Peyer's patch (tissue), 4 donors: Measurements from ENCODE around the gene DIS3L2.

Experiments
- POLR2A ChIP-seq, 2 donors: fragments of 450-650 bp; IDR thresholded peaks; one replicate each; pipeline ENCODE4 v1.5.1; 2017; ENCODE audit warnings: antibody characterized with exemption in 2 of 2, mild to moderate bottlenecking in 2 of 2, moderate library complexity in 2 of 2
- TF ChIP-seq, protein P1 (sequence below), 6 experiments: fragments of 450-650 bp in 4 of 6; fragments of 200-600 bp in 2 of 6; sonication (generic) in 1 of 6; IDR thresholded peaks; one replicate each; pipeline ENCODE4 v1.5.1; 2017 to 2019; ENCODE audit warnings: antibody characterized with exemption in 6 of 6, mild to moderate bottlenecking in 3 of 6, moderate library complexity in 1 of 6

GRCh38 chr2:232147440-232148077 is 186.0 kb downstream of the DIS3L2 start:
- TF ChIP-seq, protein P1, sequence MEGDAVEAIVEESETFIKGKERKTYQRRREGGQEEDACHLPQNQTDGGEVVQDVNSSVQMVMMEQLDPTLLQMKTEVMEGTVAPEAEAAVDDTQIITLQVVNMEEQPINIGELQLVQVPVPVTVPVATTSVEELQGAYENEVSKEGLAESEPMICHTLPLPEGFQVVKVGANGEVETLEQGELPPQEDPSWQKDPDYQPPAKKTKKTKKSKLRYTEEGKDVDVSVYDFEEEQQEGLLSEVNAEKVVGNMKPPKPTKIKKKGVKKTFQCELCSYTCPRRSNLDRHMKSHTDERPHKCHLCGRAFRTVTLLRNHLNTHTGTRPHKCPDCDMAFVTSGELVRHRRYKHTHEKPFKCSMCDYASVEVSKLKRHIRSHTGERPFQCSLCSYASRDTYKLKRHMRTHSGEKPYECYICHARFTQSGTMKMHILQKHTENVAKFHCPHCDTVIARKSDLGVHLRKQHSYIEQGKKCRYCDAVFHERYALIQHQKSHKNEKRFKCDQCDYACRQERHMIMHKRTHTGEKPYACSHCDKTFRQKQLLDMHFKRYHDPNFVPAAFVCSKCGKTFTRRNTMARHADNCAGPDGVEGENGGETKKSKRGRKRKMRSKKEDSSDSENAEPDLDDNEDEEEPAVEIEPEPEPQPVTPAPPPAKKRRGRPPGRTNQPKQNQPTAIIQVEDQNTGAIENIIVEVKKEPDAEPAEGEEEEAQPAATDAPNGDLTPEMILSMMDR (IDR thresholded peaks at IDR 0.05): no peak
- no peak for TF ChIP-seq POLR2A (IDR thresholded peaks at IDR 0.05)
